Liver (tissue), 9 donors: Measurements from ENCODE around the gene EDN1. TPM values are rescaled to one million over a fixed set of nuclear protein-coding genes. Genes with fewer than 3 reads are reported as not detected.

Experiments
- DNase-seq: peaks from one replicate; pipeline ENCODE4 v3.0.0-alpha.2; 2017; ENCODE audit warnings: low spot score
- H3K27ac ChIP-seq, 2 donors: one replicate each; pipeline ENCODE4 v1.7.0; 2013; ENCODE audit warnings: inconsistent platforms in 2 of 2, low read length in 2 of 2, control low read depth in 1 of 2, low read depth in 1 of 2, mild to moderate bottlenecking in 1 of 2
- H3K27me3 ChIP-seq, 4 donors: one replicate each; pipeline versions ENCODE4 v1.6.1 to v1.7.0; 2013; ENCODE audit warnings: low read length in 3 of 4, inconsistent platforms in 1 of 4, mild to moderate bottlenecking in 1 of 4, moderate library complexity in 1 of 4; ENCODE audit not compliant: control insufficient read depth in 4 of 4, insufficient read depth in 4 of 4
- H3K36me3 ChIP-seq, 4 donors: one replicate each; pipeline versions ENCODE4 v1.6.1 to v1.7.0; 2013; ENCODE audit warnings: low read length in 3 of 4, mild to moderate bottlenecking in 3 of 4, low read depth in 1 of 4, moderate library complexity in 1 of 4; ENCODE audit not compliant: control insufficient read depth in 4 of 4, insufficient read depth in 3 of 4
- H3K4me1 ChIP-seq, 4 donors: one replicate each; pipeline versions ENCODE4 v1.6.1 to v1.7.0; 2013; ENCODE audit warnings: low read length in 3 of 4, mild to moderate bottlenecking in 3 of 4, moderate library complexity in 1 of 4; ENCODE audit not compliant: control insufficient read depth in 4 of 4, insufficient read depth in 4 of 4
- H3K4me3 ChIP-seq, 3 donors: one replicate each; pipeline versions ENCODE4 v1.6.1 to v1.7.0; 2013; ENCODE audit warnings: low read length in 3 of 3, control low read depth in 1 of 3, low read depth in 1 of 3, mild to moderate bottlenecking in 1 of 3
- H3K9ac ChIP-seq, 2 donors: one replicate each; pipeline ENCODE4 v1.7.0; 2013; ENCODE audit warnings: low read length in 2 of 2, mild to moderate bottlenecking in 2 of 2, moderate library complexity in 2 of 2, control low read depth in 1 of 2, low read depth in 1 of 2
- H3K9me3 ChIP-seq, 4 donors: one replicate each; pipeline versions ENCODE4 v1.6.1 to v1.7.0; 2013; ENCODE audit warnings: low read length in 3 of 4; ENCODE audit not compliant: control insufficient read depth in 4 of 4
- CTCF ChIP-seq: fragments of 150-350 bp; IDR thresholded peaks from 2 replicates; pipeline ENCODE4 v1.5.1; 2017; ENCODE audit warnings: improper control_type of control experiment, low read depth, low read length; ENCODE audit not compliant: missing input control
- EGR1 ChIP-seq, 2 donors: IDR thresholded peaks; 2 replicates each; pipeline ENCODE4 v1.6.1; 2016 to 2018; ENCODE audit warnings: antibody characterized with exemption in 2 of 2, low read depth in 2 of 2
- FOXA1 ChIP-seq: IDR thresholded peaks from 2 replicates; pipeline ENCODE4 v1.6.1; 2016; ENCODE audit warnings: antibody characterized with exemption
- FOXA2 ChIP-seq: IDR thresholded peaks from 2 replicates; pipeline ENCODE4 v1.6.1; 2016; ENCODE audit warnings: antibody characterized with exemption
- GABPA ChIP-seq, 2 donors: IDR thresholded peaks in 1 of 2; conservative IDR thresholded peaks in 1 of 2; 2 replicates each; pipeline ENCODE4 v1.6.1; 2016; ENCODE audit warnings: antibody characterized with exemption in 2 of 2, mild to moderate bottlenecking in 1 of 2, moderate library complexity in 1 of 2
- HNF4A ChIP-seq, 2 donors: conservative IDR thresholded peaks; 2 replicates each; pipeline ENCODE4 v1.6.1; 2016; ENCODE audit warnings: antibody characterized with exemption in 2 of 2, mild to moderate bottlenecking in 2 of 2
- HNF4G ChIP-seq: IDR thresholded peaks from 2 replicates; pipeline ENCODE4 v1.6.1; 2016; ENCODE audit warnings: antibody characterized with exemption
- JUND ChIP-seq, 2 donors: IDR thresholded peaks; 2 replicates each; pipeline ENCODE4 v1.6.1; 2016; ENCODE audit warnings: antibody characterized with exemption in 2 of 2
- NR2F2 ChIP-seq: IDR thresholded peaks from 2 replicates; pipeline ENCODE4 v1.6.1; 2016; ENCODE audit warnings: antibody characterized with exemption
- RAD21 ChIP-seq, 2 donors: IDR thresholded peaks; 2 replicates each; pipeline ENCODE4 v1.6.1; 2016; ENCODE audit warnings: antibody characterized with exemption in 2 of 2, mild to moderate bottlenecking in 2 of 2
- REST ChIP-seq: IDR thresholded peaks from 2 replicates; pipeline ENCODE4 v1.6.1; 2016; ENCODE audit warnings: antibody characterized with exemption, mild to moderate bottlenecking
- RXRA ChIP-seq, 2 donors: IDR thresholded peaks; 2 replicates each; pipeline ENCODE4 v1.6.1; 2017 to 2018; ENCODE audit warnings: antibody characterized with exemption in 2 of 2, mild to moderate bottlenecking in 1 of 2
- SP1 ChIP-seq: IDR thresholded peaks from 2 replicates; pipeline ENCODE4 v1.6.1; 2018; ENCODE audit warnings: antibody characterized with exemption, mild to moderate bottlenecking
- TAF1 ChIP-seq: conservative IDR thresholded peaks from 2 replicates; pipeline ENCODE4 v1.6.1; 2016; ENCODE audit warnings: antibody characterized with exemption, mild to moderate bottlenecking
- YY1 ChIP-seq: IDR thresholded peaks from 2 replicates; pipeline ENCODE4 v1.6.1; 2016; ENCODE audit warnings: antibody characterized with exemption, mild to moderate bottlenecking
- WGBS: extraction: QIAGEN DNeasy Blood & Tissue Kit; methylation state at CpG from one replicate; pipeline ENCODE4 v1.1.7; 2013; 5-methylcytosine and 5-hydroxymethylcytosine counted together
- polyA plus RNA-seq, 2 donors: library from polyadenylated mRNA; stranded (reverse) in 1 of 2; unstranded in 1 of 2; fragments of 200-250 nt in 1 of 2; fragments of >200 nt in 1 of 2; fragmentation: Nextera tagmentation in 1 of 2; extraction: Ambion mirVana in 1 of 2; gene quantifications; one replicate each; pipeline versions ENCODE4 v1.2.1 to v1.2.3, GENCODE V29; 2013 to 2015
- total RNA-seq, 2 donors: library from RNA; depleted of rRNA; stranded (reverse); fragments of >200 nt; gene quantifications; one replicate each; pipeline ENCODE4 v1.2.3, GENCODE V29; 2014
- TF ChIP-seq, protein P1 (sequence below): IDR thresholded peaks from 2 replicates; pipeline ENCODE4 v1.6.1; 2016; ENCODE audit warnings: antibody characterized with exemption
- TF ChIP-seq, protein P2 (sequence below): IDR thresholded peaks from 2 replicates; pipeline ENCODE4 v1.6.1; 2016; ENCODE audit warnings: antibody characterized with exemption
- TF ChIP-seq, protein P3 (sequence below): IDR thresholded peaks from 2 replicates; pipeline ENCODE4 v1.6.1; 2016; ENCODE audit warnings: antibody characterized with exemption
- donor health status: healthy.
- donor health status: healthy.
- donor health status: healthy.
- donor health status: healthy.
- donor health status: healthy.

Gene EDN1
- total and polyA plus RNA-seq, 4 donors = 0.70 to 1.2 (median 1.0) TPM

DNA sequence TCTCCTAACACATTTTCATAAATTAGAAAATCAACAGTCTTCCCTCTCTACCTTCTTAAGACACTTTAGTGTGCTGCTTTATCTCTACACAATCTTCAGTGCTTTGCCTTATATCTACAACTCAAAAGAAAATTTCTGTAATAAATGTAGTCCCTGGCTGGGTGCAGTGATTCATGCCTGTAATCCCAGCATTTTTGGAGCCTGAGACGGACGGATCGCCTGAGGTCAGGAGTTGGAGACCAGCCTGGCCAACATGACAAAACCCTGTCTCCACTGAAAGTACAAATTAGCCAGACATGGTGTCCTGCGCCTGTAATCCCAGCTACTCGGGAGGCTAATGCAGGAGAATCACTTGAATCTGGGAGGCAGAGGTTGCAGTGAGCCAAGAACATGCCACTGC, 9.7 kb upstream of the EDN1 start:
- Histone ChIP-seq H3K4me3 (no peak overlapping the region), H3K9ac (no peak overlapping the region), H3K27ac (no peak overlapping the region), H3K9me3 (no peaks in the 10 kb centered on the region), H3K27me3 (no peaks in the 10 kb centered on the region), H3K4me1 (peaks cover 0 to 10% (median 7%) of the 10 kb centered on the region in 4 donors), H3K36me3 (no peaks in the 10 kb centered on the region)
- TF ChIP-seq SP1 = no peak
- no peak for TF ChIP-seq FOXA2
- TF ChIP-seq YY1 = no peak
- TF ChIP-seq TAF1 = no peak
- TF ChIP-seq RAD21 (IDR thresholded peaks at IDR 0.05) = no peak
- TF ChIP-seq, protein P1, sequence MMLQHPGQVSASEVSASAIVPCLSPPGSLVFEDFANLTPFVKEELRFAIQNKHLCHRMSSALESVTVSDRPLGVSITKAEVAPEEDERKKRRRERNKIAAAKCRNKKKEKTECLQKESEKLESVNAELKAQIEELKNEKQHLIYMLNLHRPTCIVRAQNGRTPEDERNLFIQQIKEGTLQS = no peak
- TF ChIP-seq GABPA (IDR thresholded peaks at IDR 0.05 in 1 of 2, conservative IDR thresholded peaks at IDR 0.05 in 1 of 2) = no peak
- TF ChIP-seq HNF4G = no peak
- no peak for TF ChIP-seq REST
- TF ChIP-seq JUND (IDR thresholded peaks at IDR 0.05) = no peak
- TF ChIP-seq CTCF = no peak
- no peak for TF ChIP-seq NR2F2
- TF ChIP-seq HNF4A (conservative IDR thresholded peaks at IDR 0.05) = no peak
- TF ChIP-seq EGR1 (IDR thresholded peaks at IDR 0.05; ENCODE audit: low read depth in 2 of 2) = no peak
- TF ChIP-seq, protein P2, sequence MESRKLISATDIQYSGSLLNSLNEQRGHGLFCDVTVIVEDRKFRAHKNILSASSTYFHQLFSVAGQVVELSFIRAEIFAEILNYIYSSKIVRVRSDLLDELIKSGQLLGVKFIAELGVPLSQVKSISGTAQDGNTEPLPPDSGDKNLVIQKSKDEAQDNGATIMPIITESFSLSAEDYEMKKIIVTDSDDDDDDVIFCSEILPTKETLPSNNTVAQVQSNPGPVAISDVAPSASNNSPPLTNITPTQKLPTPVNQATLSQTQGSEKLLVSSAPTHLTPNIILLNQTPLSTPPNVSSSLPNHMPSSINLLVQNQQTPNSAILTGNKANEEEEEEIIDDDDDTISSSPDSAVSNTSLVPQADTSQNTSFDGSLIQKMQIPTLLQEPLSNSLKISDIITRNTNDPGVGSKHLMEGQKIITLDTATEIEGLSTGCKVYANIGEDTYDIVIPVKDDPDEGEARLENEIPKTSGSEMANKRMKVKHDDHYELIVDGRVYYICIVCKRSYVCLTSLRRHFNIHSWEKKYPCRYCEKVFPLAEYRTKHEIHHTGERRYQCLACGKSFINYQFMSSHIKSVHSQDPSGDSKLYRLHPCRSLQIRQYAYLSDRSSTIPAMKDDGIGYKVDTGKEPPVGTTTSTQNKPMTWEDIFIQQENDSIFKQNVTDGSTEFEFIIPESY = no peak
- TF ChIP-seq FOXA1 = no peak
- TF ChIP-seq, protein P3, sequence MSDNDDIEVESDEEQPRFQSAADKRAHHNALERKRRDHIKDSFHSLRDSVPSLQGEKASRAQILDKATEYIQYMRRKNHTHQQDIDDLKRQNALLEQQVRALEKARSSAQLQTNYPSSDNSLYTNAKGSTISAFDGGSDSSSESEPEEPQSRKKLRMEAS = no peak
- TF ChIP-seq RXRA (IDR thresholded peaks at IDR 0.05) = no peak
- WGBS = 89% methylated on average over 5 of the region's 5 CpGs
- no peak for DNase-seq
